ENCODE measurements around the gene MEIKIN.

Gene MEIKIN

GRCh38 chr5:131974622-131974955, 29.1 kb upstream of the MEIKIN start:
- TF ChIP-seq CTCF (IDR thresholded peaks at IDR 0.05; ENCODE audit: extremely low read depth, insufficient read depth, missing control alignments): no peak
- no peak for DNase-seq (ENCODE audit: low spot score)
- in situ Hi-C loops (cut with MboI; ENCODE audit: low pct_unique_long_range_greater_than_20kb, low sequenced_read_pairs, unreplicated experiment): no loop called here

- in situ Hi-C loops (cut with MboI; ENCODE audit: low pct_unique_long_range_greater_than_20kb, low sequenced_read_pairs, unreplicated experiment): no loop called here
- no peak for DNase-seq (ENCODE audit: low spot score)
- TF ChIP-seq CTCF (IDR thresholded peaks at IDR 0.05; ENCODE audit: extremely low read depth, insufficient read depth, missing control alignments): no peak
These were observed 28.6 kb upstream of the MEIKIN start for GRCh38 chr5:131974016-131974415.

- in situ Hi-C loops (cut with MboI; ENCODE audit: low pct_unique_long_range_greater_than_20kb, low sequenced_read_pairs, unreplicated experiment): no loop called here
- no peak for DNase-seq (ENCODE audit: low spot score)
- no peak for TF ChIP-seq CTCF (IDR thresholded peaks at IDR 0.05; ENCODE audit: extremely low read depth, insufficient read depth, missing control alignments)
These were observed 27.7 kb upstream of the MEIKIN start for GRCh38 chr5:131973089-131973712.

- in situ Hi-C loops (cut with MboI; ENCODE audit: low pct_unique_long_range_greater_than_20kb, low sequenced_read_pairs, unreplicated experiment): no loop called here
- no peak for TF ChIP-seq CTCF (IDR thresholded peaks at IDR 0.05; ENCODE audit: extremely low read depth, insufficient read depth, missing control alignments)
- DNase-seq (ENCODE audit: low spot score): no peak
These were observed 23.0 kb upstream of the MEIKIN start for GRCh38 chr5:131968396-131968954.

GRCh38 chr5:131966551-131966950, 21.1 kb upstream of the MEIKIN start:
- DNase-seq (ENCODE audit: low spot score): no peak
- in situ Hi-C loops (cut with MboI; ENCODE audit: low pct_unique_long_range_greater_than_20kb, low sequenced_read_pairs, unreplicated experiment): no loop called here
- no peak for TF ChIP-seq CTCF (IDR thresholded peaks at IDR 0.05; ENCODE audit: extremely low read depth, insufficient read depth, missing control alignments)

GRCh38 chr5:131965826-131966415, 20.5 kb upstream of the MEIKIN start:
- no peak for DNase-seq (ENCODE audit: low spot score)

More at GRCh38 chr5:131965826-131966415, 20.5 kb upstream of the MEIKIN start:
- in situ Hi-C loops (cut with MboI; ENCODE audit: low pct_unique_long_range_greater_than_20kb, low sequenced_read_pairs, unreplicated experiment): no loop called here
- no peak for TF ChIP-seq CTCF (IDR thresholded peaks at IDR 0.05; ENCODE audit: extremely low read depth, insufficient read depth, missing control alignments)

Data from GM13977 (cell line).